ENCODE results near the gene BEND7. TPM values are rescaled to one million over a fixed set of nuclear protein-coding genes. Genes with fewer than 3 reads are reported as not detected.

BEND7 gene
- total and polyA plus RNA-seq, 2 of the 13 experiments (the other 11 are each of a cell fraction or from before 2014, with no cell fraction given): 14.1 to 17.1 TPM

- no peak for DNase-seq (ENCODE audit: low spot score)
- no TSS peak for BruUV-seq (replicated peaks)
- no peaks in the 10 kb centered on the region for H3K79me2 ChIP-seq (ENCODE audit: insufficient read depth, low read length)
- H3K9ac ChIP-seq (ENCODE audit: insufficient read depth, low read depth, low read length): no peak overlapping the region
- FAIRE-seq: no peak
- no peak overlapping the region for H3K4me3 ChIP-seq (replicated peaks in 1 of 3; ENCODE audit: insufficient read depth in 1 of 3, low read depth in 2 of 3, low read length in 3 of 3)
- no peak for ATAC-seq
- in situ Hi-C loops (cut with HindIII; ENCODE audit: extremely low pct_ligation_motif_present, low pct_unique_long_range_greater_than_20kb): no loop called here
- H2AFZ ChIP-seq (ENCODE audit: low read length): no peak overlapping the region
- H3K27ac ChIP-seq (ENCODE audit: extremely low read length, insufficient read depth, low read length): no peak overlapping the region
- POLR2A ChIA-PET: no interaction called here
- H3K4me1 ChIP-seq (ENCODE audit: insufficient read depth, low read length): peaks cover 10% of the 10 kb centered on the region; the same call in 1 of the 2 replicates
- no peaks in the 10 kb centered on the region for H3K9me3 ChIP-seq (ENCODE audit: low read length)
- no peak overlapping the region for H3K4me2 ChIP-seq (ENCODE audit: low read depth, low read length)
- WGBS (ENCODE audit: low lambda C conversion rate): 25% methylated on average over 4 of the region's 4 CpGs
- no peaks in the 10 kb centered on the region for H4K20me1 ChIP-seq (ENCODE audit: insufficient read depth, low read length)
- no peaks in the 10 kb centered on the region for H3K36me3 ChIP-seq (replicated peaks in 1 of 2; ENCODE audit: control insufficient read depth in 1 of 2, insufficient read depth in 2 of 2, low read length in 2 of 2)
- intact Hi-C loops (cut with micrococcal nuclease; ENCODE audit: unreplicated experiment): no loop called here
- peaks cover 2 to 13% of the 10 kb centered on the region in 2 experiments; a peak in 3 of 5 replicates for H3K27me3 ChIP-seq (ENCODE audit: control insufficient read depth in 1 of 2, insufficient read depth in 2 of 2, low read length in 2 of 2)
- CTCF ChIA-PET (ENCODE audit: low intra/inter-chr PET ratio, low total read pairs): no interaction called here
- TF ChIP-seq JUNB (CRISPR knock-in tag; IDR thresholded peaks at IDR 0.05; ENCODE audit: borderline replicate concordance) (no peak), REST (IDR thresholded peaks at IDR 0.05; ENCODE audit: borderline replicate concordance in 1 of 2, low read depth in 1 of 2, low read length in 2 of 2) (no peak), SNAPC2 (CRISPR knock-in tag; IDR thresholded peaks at IDR 0.05) (no peak), SP140L (CRISPR knock-in tag; IDR thresholded peaks at IDR 0.05; ENCODE audit: borderline replicate concordance) (no peak), SRSF9 (IDR thresholded peaks at IDR 0.05; ENCODE audit: borderline replicate concordance, insufficient read depth, low read depth, low read length, poor library complexity, severe bottlenecking) (no peak), NONO (IDR thresholded peaks at IDR 0.05) (no peak), NONO (CRISPR knock-in tag; conservative IDR thresholded peaks at IDR 0.05) (no peak), MED8 (CRISPR knock-in tag; IDR thresholded peaks at IDR 0.05; ENCODE audit: insufficient replicate concordance) (no peak), KDM4B (CRISPR knock-in tag; IDR thresholded peaks at IDR 0.05) (no peak), ZNF660 (CRISPR knock-in tag; IDR thresholded peaks at IDR 0.05; ENCODE audit: borderline replicate concordance, low read depth) (no peak), ISX (CRISPR knock-in tag; conservative IDR thresholded peaks at IDR 0.05) (no peak), TOPORS (CRISPR knock-in tag; IDR thresholded peaks at IDR 0.05) (no peak), ZNF589 (CRISPR knock-in tag; conservative IDR thresholded peaks at IDR 0.05) (no peak)
These were observed 135.2 kb downstream of the BEND7 start for GRCh38 chr10:13393640-13394039.

Data from HepG2 (cell line).